Inflammatory macrophage treated with lipopolysaccharide for 1 hour (primary cell): ENCODE results near the gene PHF21B.
"Not testable (repeated sequence)": the region's sequence is repeated elsewhere in the genome, so short reads cannot be mapped to it uniquely, and the experiment has no call there.

Experiments used
- DNase-seq, 2 donors: peaks; one replicate each; pipeline ENCODE4 v3.0.0-alpha.2; 2020 to 2022

PHF21B gene

DNA sequence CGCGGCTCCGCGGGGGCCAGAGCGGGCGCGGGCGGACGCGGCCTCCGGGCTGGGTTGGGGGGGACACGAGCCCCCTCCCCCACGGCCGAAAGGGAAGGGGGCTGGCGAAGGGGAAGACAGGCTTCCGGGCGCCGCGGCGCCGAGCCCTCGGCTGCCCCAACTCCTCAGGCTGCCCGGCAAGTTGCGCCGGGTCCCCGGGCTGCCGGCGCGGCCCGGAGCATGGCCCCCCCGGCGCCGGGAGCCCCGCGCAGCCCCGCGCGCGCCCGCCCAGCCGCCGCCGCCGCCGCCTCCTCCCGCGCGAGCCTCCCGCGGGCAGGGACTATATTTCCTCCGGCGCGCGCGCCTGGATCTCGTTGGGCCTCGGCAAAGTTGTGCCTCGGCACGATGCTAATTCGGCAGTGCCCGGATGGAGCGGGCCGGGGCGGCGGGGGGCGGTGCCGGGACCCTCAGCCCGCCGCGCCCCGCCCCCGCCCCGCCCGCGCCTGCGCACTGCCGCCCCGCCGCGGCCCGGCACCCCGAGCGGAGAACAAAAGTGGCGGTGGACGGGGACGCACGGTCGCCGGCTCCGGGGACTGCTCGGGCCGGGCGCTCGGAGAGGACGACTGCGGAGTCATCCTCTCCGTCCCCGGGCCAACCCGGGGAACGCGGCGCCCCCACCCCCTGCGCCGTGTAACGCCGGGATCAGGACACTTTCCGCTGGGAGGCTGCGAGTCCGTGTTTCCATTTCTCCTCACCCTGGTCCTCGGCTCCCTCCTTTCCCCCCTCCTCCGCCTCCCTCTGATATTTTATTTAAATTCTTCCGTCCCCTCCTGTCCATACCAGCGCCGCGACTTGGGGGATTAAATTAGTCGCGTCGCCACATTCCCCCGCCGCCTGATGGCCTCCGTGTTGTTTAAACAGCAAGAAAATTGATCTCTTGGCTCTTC, at the start of gene PHF21B:
Gene PHF21B, minus strand, starts transcription at position 400 of the 926 bp plus-strand sequence. CDS start 456 bp downstream, outside the sequence.
- DNase-seq = no peak

DNA sequence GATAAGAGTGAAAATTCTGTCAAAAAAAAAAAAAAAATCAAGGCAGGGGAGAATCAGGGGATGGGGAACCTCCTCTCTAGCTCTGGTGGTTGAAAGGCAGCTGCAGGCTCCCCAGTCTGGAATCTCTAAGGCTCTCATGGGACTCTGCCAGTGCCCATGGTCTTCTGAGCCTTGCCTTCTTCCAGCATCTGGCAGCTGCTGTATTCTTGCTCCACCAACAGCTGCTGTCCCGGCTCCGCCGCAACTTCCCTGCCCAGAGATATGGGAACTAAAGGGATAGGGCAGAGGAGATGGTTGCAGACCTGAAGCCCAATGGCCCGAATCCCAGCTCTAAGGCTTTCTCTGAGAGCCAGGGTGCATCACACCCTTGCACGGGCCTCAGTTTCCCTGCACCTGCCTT, 49.5 kb upstream of the PHF21B start:
- no peak for DNase-seq

DNA sequence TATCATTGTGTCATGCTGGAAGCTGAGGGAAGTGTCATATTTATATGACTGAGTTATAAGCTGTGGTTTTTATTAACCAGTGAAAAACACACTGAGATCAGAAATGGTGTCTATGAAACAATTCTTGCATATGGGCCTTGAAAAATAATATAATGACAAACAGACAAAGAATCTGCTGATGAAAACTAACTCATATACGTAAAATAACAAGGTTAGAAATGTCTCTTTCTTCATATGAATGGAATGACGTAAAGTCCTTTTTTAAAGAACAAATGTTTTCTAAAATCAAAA, 48.8 kb upstream of the PHF21B start:
- DNase-seq = no peak

DNA sequence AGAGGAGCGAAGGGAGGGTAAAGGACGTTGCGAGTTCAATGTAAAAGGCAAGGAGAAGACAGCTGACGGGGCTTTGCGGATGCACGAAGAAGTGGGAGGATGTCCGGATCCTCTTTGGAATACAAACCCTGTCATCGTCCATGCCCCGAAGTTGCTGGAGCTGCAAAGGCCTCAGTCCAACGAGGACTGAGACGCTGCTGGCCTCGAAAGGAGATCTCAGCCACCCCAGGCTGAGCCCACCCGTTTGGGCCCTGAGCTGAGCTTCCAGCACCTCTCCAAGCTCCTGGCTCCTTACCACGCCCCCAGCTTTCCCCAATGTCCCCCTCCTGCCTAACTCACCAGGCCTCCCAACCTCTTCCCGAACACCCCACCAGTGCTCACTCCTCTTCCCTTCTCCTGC, 46.1 kb upstream of the PHF21B start:
- DNase-seq = no peak

DNA sequence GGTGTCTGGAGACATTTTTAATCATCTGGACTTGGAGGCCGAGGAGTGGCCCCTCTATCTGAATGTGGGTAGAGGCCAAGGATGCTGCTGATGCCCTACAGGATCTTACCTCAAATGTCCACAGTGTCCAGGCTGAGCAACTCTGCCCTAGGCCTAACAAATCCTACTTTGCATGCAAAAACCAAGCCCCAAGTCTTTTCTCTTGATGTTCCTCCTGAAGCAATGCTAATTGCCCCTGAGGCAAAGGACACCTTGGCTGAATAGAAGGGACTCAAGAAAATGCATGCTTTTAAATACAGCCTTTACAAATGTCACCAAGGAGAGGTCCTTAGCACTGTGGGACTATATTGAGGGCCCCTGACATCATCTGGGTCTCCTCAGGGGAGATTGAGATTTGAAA, 43.8 kb upstream of the PHF21B start:
- no peak for DNase-seq

DNA sequence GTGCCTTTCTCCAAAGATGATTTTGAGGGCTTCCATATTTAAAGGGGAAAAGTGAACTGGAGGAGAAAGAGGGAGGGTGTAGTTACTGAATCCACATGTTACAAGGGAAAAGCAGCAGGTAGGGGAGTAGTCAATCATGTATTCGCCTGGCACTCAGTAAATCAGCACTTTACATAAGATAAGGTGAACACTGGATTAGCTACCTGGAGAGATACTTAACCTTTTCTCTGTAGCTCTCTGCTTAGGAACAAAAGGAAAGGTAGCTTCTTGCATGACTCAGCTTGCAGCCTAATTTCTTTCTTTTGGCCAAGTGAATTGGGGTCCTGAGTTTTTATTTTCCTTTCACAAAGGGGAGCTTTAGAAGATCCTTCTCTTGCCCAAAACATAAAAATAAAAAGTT, 43.3 kb upstream of the PHF21B start:
- no peak for DNase-seq

DNA sequence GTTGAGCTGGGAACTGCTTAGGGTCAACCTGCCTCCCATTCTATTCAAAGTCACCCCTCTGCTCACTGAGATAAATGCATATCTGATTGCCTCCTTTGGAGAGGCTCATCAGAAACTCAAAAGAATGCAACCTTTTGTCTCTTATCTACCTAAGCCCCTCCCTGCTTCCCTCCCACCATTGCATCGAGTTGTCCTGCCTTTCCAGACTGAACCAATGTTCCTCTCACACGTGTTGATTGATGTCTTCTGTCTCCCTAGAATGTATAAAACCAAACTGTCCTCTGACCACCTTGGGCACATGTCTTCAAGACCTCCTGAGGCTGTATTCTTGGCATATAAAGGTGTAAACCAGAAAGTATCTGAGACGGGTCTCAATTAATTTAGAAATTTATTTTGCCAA, 42.9 kb upstream of the PHF21B start:
- DNase-seq = not testable (repeated sequence)

DNA sequence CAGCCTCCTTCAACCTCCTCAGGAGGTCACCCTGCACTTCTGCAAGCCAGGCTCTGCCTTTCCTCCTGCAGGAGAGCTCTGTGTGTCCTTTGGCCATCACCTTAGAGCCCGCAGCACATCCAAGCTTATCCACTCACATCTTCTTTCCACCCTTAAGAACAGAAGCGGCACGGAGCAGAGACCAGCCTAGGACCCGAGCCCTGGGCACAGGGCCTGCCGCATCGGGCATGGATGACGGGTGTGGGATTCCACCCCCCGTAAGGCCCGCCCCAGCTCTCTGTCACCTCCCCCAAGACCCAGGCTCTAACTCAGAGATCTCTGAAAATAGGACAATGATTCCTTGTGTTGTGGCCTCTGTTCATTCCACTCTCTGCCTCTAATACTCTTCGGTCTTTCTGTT, 42.1 kb upstream of the PHF21B start:
- no peak for DNase-seq

DNA sequence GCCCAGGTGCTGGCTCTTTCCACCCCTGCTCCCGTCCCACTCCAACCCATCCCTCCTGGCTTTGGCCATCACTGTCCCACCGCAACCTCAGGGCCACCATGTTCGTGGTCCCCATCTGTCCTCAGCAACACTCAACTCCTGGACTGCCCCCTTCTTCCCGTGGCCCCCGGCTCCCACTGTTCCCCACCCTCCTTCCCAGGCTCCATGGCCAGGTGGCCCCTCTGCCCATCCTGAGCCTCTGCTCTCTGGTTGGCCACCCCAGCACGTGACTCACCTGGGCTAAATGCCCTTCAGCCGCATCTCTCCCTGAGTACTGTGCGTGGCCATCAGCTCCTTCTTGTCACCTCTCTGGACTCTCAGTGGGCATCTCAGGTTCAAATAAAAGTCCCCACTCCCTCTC, 41.6 kb upstream of the PHF21B start:
- no peak for DNase-seq

DNA sequence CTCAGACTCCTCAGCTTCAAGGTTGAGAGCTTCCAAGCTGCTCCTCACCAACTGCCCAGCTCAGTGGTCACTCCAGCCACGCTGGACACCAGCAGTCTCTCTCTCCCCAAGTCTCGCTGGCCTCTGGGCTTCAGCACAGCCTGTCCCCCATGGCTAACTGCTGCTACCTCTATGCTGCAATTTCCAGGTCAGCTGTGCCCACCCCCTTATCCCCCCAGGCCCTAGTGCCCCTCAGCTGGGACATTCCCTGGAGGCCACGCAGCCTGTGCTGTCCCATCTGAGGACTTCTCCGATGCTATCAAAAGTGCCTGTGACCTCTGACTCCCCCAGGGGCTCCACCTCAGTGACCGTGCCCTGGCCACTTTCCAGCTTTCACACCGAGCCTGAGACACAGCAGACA, 37.5 kb upstream of the PHF21B start:
- DNase-seq = no peak

DNA sequence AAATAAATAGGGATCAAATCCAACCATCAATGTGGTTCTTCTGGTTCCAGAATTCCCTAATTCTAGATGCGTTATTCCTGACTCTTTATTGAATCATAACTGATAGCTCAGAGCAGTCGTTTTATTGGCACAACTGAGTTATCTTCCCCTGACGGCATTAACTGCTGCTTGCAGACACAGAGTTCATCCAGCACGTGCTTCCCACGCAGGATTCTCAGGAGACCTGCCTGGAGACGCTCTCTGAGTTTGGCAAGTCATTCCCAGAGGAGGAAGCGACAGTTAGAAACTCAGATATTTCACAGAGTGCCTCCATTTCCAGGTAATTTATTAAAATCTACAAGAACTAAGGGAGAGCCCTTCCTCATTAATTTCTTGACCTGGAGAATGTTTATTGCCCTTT, 35.4 kb upstream of the PHF21B start:
- DNase-seq = no peak

DNA sequence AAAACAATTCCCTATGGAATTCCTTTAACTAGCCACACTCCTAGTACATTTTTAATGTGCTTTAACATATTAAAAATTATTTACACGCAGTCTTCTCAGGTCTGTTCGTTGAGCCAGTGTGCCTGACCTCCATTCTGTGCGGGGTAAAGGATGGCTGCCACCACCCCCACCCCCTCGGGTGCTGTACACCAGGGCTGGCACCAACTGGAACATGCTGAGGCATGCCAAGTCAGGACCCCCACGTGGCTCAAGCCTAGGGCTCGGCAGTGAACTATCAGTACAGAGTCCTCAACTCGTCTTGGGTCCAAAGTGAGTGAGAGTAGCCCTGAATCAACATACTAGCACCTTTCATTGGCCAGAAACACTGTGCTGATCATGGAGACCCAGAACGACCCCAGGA, 32.5 kb upstream of the PHF21B start:
- DNase-seq = no peak

DNA sequence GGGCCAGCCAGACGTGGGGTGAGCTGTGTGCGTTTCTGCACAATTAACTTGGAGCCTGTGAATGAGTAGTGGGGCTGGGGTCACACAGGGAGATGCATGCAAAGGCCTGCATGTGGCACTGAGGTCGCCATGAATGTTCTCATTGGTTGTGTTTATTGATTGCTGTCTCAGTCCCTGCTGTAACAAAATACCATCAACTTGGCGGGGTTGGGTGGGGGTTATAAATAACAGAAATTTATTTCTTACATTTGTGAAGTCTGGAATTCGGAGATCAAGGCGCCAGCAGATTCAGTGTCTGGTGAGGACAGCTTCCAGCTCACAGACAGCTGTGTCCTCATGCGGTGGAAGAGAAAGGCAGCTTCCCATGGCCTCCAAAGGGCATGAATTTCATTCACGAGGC, 29.3 kb upstream of the PHF21B start:
- DNase-seq = no peak

DNA sequence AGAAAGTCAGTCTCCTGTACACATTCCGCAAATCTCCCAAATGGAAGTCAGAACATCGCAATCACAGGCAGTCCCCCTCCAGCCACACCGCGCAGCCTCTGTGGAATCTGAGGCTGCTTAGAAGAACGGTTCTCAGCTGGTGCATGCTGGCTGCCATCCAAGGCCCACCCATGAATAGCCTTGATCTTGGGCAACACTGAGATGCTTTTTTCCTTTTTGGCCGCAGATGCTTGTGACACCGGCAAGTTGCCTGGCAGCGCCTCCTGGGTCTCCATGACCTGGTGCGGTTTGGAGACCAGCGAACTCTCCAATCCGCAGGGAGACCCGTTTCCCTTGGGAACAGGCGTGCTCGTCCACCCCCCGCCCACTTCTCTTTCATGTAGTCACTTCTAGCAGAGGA, 26.3 kb upstream of the PHF21B start:
- DNase-seq = no peak

DNA sequence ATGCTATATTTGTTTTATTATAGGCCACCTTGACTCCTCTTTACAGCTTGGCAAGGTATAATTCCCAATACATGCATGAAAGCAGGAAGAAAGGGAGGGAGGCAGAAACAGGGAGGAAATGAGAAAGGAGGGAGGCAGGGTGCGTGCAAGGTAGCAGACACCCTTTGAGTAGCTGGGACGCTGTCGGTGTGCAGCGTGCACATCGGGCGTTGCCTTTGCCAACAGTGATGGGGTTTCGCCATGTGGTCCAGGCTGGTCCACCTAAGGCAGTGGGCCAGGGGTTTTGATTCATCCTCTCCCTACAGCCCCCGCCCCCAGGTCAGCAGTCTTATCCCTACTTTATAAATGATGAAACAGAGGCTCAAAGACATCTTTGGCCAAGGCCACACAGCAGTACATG, 25.0 kb upstream of the PHF21B start:
- DNase-seq = no peak

DNA sequence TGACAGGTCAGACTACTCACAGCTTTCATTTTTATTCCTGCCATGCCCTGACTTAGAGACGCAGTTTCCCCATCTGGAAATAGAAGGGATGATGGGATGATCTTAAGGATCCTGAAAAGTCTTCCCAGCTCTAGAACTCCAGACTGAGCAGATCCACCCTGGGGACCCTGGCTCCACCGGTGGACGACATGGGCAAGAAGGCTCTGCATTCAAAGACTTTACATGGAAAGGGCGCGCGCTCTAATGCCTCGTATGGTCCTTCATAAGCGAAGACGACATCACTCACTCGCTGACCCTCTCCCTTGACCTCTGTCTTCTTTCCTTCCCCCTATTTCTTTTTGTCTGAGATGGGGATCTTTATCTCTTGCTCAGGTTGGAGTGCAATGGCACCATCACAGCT, 24.4 kb upstream of the PHF21B start:
- no peak for DNase-seq

DNA sequence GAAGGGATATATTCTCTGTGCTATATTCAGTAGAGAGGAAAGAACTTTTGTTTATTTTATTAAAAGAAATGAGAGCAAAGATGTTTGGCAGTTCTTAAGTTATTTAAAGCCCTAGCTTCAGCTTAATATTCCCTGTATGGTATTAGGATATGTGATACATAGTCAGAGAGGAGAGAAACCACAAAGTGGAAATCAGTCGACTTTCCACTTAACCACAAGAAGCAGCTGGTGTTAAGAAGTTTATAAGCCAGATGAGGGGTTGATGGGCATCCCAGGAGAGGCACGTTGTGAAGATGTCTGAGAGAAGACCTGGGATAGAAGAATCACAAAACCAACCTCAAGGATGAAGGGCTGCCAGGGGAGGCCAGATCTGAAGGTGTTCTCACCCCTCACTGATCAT, 23.3 kb upstream of the PHF21B start:
- no peak for DNase-seq

DNA sequence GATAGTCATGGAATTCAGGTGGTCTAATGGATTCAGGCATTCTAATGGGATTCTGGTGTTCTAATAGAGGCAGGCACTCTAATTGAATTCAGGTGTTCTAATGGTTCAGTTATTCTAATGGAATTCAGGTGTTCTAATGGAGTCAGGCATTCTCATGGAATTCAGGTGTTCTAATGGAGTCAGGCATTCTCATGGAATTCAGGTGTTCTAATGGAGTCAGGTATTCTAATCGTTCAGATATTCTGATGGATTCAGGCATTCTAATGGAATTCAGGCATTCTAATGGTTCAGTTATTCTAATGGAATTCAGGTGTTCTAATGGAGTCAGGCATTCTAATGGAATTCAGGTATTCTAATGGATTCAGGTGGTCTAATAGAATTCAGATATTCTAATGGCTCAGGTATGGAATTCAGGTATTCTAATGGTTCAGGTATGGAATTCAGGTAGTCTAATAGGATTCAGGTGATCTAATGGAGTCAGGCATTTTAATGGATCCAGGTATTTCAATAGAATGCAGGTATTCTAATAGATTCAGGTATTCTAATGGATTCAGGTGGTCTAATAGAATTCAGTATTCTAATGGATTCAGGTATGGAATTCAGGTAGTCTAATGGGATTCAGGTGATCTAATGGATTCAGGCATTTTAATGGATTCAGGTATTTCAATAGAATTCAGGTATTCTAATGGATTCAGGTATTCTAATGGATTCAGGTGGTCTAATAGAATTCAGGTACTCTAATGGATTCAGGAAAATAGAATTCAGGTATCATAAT, 22.0 kb upstream of the PHF21B start:
- no peak for DNase-seq

DNA sequence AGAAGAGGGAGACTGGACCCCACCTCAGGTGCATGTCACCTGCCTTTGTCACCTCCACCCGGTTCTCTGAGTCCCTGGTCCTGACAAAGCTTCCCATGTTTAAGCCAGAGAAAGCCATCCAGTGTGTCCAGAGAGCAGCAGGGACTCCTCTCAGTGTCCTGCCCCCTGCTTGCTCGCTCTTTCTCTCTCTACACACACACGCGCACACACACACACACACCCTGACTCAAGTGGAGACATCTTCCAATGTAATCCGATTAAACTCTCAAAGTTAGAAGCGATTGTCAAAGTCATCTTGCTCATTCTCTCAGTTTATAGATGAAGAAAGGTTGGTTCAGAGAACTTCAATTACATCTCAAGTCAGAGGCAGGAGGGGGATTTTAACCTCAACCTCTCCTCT, 19.7 kb upstream of the PHF21B start:
- no peak for DNase-seq

DNA sequence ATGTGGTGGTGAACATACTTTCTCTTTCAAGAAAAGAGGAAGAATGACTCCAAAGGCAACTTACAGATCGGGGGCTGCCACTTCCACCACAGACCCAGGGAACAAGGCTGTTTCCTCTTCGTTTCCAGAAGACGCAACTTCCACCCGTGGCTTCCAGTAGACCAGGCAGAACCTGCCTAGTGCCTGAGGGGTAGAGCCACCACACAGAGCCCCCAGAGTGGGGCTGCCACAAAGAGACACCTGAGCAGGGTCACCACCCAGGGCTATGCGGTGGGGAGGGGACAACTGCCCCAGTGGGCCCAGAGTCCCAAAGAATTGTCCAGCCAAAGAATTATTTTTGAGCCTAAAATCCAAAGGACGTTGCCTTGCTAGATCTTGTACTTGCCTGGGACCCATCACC, 16.7 kb upstream of the PHF21B start:
- DNase-seq = no peak

DNA sequence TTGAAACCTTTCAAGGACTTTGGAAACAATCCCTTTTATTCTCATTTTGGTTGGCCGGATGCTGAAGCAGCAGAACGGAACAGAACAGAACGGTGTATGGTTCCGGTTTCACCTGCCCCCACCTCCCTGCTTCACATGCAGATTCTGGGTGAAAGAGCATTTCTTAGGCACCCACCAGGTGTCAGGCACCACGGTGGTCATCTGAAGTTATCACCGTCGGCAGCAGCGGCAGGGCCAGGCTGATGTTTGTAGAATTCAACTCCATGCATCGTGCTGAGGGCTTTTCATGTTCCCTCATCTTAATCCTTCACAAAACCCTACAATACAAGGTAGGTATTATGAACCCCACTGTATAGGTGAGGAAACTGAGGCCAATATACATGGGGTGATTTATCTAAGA, 13.6 kb upstream of the PHF21B start:
- no peak for DNase-seq

DNA sequence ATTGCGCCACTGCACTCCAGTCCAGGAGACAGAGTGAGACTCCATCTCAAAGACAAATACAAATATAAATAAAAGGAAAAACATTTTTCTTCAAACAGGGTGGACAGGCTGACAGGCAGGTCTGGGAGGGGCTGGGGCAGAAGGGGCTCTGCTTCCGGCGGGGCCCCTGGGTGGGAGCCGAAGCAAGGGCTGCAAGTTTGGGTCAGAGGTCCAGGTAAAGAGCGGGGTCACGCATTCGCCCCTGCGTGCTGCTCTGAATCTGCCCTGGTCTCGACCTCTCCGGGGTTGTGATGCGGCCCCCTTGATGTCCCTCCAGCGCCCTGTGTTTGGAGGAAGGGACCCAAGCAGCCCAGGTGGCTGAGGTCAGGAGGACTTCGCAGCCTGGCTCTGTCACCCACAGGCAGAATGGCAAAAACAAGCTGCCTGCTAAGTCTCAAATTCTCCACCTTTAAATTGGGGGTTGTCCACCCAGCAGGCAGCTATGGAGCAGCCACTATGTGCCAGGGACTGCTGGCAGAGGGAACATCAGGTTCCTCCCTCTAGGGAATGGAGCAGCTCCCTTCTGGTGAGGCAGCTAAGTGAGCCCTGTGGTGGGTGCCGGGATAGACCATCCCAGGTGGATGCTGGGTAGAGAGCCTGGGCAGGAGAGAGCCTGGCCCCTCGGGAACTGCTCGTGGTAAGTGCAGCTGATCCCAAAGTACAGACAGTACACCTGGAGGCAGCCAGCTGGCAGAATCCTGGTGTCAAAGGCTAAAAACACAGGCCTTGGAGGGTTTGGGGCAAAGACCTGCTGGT, 10.3 kb upstream of the PHF21B start:
- no peak for DNase-seq

DNA sequence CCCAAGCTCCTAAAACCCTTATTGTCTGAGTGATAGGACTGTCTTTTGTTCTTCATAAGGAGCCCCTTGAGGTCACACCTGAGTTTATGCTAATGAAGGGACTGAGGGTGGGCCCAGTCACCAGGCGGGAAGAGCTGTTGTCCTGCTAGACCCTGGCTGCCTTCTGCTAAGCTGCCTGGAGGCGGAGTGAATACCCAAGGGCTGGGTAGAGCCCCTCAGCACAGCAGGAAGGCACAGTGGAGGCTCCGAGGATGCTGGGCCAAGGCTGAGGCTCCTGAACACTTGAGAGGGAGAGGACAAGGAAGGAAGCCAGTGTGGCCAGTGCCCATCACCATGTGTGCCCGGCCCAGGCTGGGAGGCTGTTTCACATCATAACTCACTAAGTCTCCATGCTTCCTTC, 4.8 kb upstream of the PHF21B start:
- DNase-seq = no peak

DNA sequence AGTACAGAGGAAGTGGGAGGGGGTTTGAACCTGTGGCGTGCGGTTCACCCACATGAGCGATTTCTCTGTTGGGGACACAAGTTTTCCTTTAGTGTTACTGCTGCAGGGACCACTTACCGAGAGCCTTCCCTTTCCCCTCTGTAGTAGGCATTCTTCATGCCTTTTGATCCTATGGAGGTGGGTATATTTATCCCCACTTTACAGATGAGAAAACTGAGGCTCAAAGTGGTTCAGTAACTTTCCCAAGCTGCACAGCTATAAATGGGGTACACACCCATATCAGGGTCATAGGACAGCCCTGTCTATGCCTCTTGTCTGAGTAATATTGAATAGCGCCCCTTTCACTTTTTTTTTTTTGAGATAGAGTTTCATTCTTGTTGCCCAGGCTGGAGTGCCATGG, 3.3 kb upstream of the PHF21B start:
- no peak for DNase-seq
